PFSK-1 (cell line): Measurements from ENCODE around the gene CACNA1C.

Experiments used
- FOXP2 ChIP-seq: optimal IDR thresholded peaks from 2 replicates; pipeline ENCODE3; 2011; ENCODE audit warnings: borderline replicate concordance, control low read depth, inconsistent platforms; ENCODE audit not compliant: insufficient read depth; ENCODE audit errors: extremely low read length, extremely low read depth
- POLR2AphosphoS5 ChIP-seq: IDR thresholded peaks from 2 replicates; pipeline ENCODE4 v1.6.1; 2012; ENCODE audit warnings: low read depth, mild to moderate bottlenecking, control low read depth, low read length, moderate library complexity
- SIN3A ChIP-seq: IDR thresholded peaks from 2 replicates; pipeline ENCODE4 v1.6.1; 2012; ENCODE audit warnings: mild to moderate bottlenecking, low read length, moderate library complexity, borderline replicate concordance; ENCODE audit not compliant: insufficient read depth
- TAF1 ChIP-seq: IDR thresholded peaks from 2 replicates; pipeline ENCODE4 v1.6.1; 2012; ENCODE audit warnings: low read length, control low read depth, borderline replicate concordance; ENCODE audit not compliant: insufficient read depth
- TF ChIP-seq, protein P1 (sequence below), 2 experiments: IDR thresholded peaks; 2 replicates each; pipeline versions ENCODE4 v1.6.1 to v1.8.0; 2011 to 2012; ENCODE audit warnings: low read depth in 2 of 2, low read length in 2 of 2, control low read depth in 1 of 2, inconsistent platforms in 1 of 2, mild to moderate bottlenecking in 1 of 2, moderate library complexity in 1 of 2; ENCODE audit not compliant: insufficient read depth in 1 of 2

The CACNA1C gene

GRCh38 chr12:2403221-2403976 lies 350.6 kb downstream of the CACNA1C start:
- TF ChIP-seq POLR2AphosphoS5, result no peak
- no peak for TF ChIP-seq TAF1
- TF ChIP-seq SIN3A, result no peak
- TF ChIP-seq FOXP2, result no peak
- TF ChIP-seq, protein P1, sequence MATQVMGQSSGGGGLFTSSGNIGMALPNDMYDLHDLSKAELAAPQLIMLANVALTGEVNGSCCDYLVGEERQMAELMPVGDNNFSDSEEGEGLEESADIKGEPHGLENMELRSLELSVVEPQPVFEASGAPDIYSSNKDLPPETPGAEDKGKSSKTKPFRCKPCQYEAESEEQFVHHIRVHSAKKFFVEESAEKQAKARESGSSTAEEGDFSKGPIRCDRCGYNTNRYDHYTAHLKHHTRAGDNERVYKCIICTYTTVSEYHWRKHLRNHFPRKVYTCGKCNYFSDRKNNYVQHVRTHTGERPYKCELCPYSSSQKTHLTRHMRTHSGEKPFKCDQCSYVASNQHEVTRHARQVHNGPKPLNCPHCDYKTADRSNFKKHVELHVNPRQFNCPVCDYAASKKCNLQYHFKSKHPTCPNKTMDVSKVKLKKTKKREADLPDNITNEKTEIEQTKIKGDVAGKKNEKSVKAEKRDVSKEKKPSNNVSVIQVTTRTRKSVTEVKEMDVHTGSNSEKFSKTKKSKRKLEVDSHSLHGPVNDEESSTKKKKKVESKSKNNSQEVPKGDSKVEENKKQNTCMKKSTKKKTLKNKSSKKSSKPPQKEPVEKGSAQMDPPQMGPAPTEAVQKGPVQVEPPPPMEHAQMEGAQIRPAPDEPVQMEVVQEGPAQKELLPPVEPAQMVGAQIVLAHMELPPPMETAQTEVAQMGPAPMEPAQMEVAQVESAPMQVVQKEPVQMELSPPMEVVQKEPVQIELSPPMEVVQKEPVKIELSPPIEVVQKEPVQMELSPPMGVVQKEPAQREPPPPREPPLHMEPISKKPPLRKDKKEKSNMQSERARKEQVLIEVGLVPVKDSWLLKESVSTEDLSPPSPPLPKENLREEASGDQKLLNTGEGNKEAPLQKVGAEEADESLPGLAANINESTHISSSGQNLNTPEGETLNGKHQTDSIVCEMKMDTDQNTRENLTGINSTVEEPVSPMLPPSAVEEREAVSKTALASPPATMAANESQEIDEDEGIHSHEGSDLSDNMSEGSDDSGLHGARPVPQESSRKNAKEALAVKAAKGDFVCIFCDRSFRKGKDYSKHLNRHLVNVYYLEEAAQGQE (IDR thresholded peaks at IDR 0.05; ENCODE audit: insufficient read depth in 1 of 2, low read depth in 2 of 2, low read length in 2 of 2), result no peak

DNA sequence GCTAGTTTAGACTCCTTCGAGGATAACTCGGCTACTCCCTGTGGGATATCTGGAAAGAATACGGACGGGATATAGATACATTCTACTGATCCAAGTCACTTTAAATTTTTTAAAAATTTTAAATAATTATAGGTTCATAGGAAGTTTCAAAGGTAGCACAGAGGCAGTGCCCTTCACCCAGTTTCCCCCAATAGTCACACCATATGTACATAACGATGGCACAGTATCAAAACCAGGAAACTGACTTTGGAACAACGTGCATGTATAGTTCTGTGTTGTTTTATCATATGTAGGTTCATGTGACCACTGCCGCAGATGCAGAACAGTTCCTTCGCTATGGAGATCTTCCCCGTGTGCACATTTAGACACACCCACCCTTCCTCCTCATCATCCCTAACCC lies 352.3 kb downstream of the CACNA1C start:
- TF ChIP-seq FOXP2 (no peak), POLR2AphosphoS5 (no peak), SIN3A (no peak)
- TF ChIP-seq, protein P1 (IDR thresholded peaks at IDR 0.05; ENCODE audit: insufficient read depth in 1 of 2, low read depth in 2 of 2, low read length in 2 of 2), result no peak

DNA sequence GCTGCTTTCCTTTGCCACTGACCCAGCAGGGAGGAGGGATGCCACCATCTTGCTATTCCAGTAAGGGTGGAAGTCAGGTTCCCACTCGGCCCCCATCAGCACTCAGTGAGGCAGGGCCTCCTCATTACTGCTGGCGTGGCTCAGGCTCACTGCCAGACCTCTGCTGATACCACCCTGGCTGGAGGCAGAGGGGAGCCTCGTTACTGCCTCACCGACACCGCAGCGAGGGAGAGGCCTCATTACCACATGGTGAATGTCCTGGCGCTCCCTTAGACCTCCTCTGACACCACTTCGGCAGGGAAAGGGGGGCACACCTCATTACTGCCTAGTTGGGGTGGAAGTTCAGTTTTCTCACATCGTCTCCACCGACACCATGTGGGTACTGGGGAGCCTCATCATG lies 354.1 kb downstream of the CACNA1C start:
- no peak for TF ChIP-seq POLR2AphosphoS5
- no peak for TF ChIP-seq FOXP2
- no peak for TF ChIP-seq SIN3A
- TF ChIP-seq, protein P1 (IDR thresholded peaks at IDR 0.05; ENCODE audit: insufficient read depth in 1 of 2, low read depth in 2 of 2, low read length in 2 of 2), result no peak
- TF ChIP-seq TAF1, result no peak

DNA sequence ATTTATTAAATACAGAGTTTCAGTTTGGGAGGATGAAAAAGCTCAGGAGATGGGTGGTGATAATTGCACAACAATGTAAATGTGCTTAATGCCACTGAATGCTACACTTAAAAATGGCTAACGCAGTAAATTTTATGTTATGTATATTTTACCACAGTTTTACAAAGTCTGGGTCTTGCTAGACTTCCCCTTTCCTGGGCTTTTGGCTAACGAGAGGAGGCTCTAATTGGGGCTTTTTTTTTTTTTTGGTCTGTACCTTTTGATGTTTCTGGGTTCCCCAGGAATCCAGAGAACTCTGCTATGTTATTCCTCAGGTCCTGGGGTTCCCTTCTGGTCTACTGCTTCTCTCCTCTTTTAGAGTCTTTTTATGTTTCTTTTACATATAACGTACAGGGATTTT lies 355.5 kb downstream of the CACNA1C start:
- TF ChIP-seq, protein P1 (IDR thresholded peaks at IDR 0.05; ENCODE audit: insufficient read depth in 1 of 2, low read depth in 2 of 2, low read length in 2 of 2), result no peak
- no peak for TF ChIP-seq FOXP2
